Measurements from ENCODE around the gene EEA1.

- TF ChIP-seq CTCF (IDR thresholded peaks at IDR 0.05), result no peak
- TF ChIP-seq EZH2phosphoT487 (IDR thresholded peaks at IDR 0.05), result no peak
Measured at GRCh38 chr12:92905258-92905810, 23.8 kb downstream of the EEA1 start.

Measured in neural progenitor cell (in vitro differentiated cells).